ENCODE measurements around the gene FAM20A.

Gene FAM20A

DNA sequence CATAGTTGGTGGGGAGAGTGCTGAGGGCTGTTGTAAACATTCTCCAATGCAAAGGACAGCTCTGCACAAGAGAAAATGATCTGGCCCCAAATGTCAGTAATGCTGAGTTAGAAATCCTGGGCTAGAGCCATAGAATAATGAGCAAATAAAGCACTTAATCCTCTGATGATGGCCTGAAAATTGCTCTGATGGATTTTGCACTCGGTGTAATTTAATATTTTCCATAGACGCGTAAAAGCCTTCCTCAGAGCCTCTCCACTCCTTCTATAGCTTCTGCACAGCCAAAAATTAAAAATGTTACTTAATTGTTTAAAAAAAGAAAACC, 23.7 kb downstream of the FAM20A start:
- no peak overlapping the region for H3K4me3 ChIP-seq (ENCODE audit: low read depth in 1 of 2, low read length in 2 of 2)
- TF ChIP-seq, protein P1, sequence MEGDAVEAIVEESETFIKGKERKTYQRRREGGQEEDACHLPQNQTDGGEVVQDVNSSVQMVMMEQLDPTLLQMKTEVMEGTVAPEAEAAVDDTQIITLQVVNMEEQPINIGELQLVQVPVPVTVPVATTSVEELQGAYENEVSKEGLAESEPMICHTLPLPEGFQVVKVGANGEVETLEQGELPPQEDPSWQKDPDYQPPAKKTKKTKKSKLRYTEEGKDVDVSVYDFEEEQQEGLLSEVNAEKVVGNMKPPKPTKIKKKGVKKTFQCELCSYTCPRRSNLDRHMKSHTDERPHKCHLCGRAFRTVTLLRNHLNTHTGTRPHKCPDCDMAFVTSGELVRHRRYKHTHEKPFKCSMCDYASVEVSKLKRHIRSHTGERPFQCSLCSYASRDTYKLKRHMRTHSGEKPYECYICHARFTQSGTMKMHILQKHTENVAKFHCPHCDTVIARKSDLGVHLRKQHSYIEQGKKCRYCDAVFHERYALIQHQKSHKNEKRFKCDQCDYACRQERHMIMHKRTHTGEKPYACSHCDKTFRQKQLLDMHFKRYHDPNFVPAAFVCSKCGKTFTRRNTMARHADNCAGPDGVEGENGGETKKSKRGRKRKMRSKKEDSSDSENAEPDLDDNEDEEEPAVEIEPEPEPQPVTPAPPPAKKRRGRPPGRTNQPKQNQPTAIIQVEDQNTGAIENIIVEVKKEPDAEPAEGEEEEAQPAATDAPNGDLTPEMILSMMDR (IDR thresholded peaks at IDR 0.05; ENCODE audit: borderline replicate concordance, extremely low read depth, low read length, poor library complexity, severe bottlenecking), result no peak
- no peak for TF ChIP-seq EZH2 (IDR thresholded peaks at IDR 0.05; ENCODE audit: borderline replicate concordance, low read depth, low read length, severe bottlenecking)
- H3K9me3 ChIP-seq (ENCODE audit: insufficient read depth, low read length, severe bottlenecking), result no peaks in the 10 kb centered on the region
- ATAC-seq (ENCODE audit: insufficient read depth, low read depth) (no peak), DNase-seq (no peak)
- H3K4me1 ChIP-seq (ENCODE audit: insufficient read depth, low read length), result no peaks in the 10 kb centered on the region
- no peak overlapping the region for H2AFZ ChIP-seq (ENCODE audit: low read depth, low read length)
- no peaks in the 10 kb centered on the region for H3K79me2 ChIP-seq (ENCODE audit: insufficient read depth, low read length)
- H3K9ac ChIP-seq (ENCODE audit: low read depth, low read length), result no peak overlapping the region
- H4K20me1 ChIP-seq (ENCODE audit: insufficient read depth, low read length), result no peaks in the 10 kb centered on the region
- peaks cover 3% of the 10 kb centered on the region for H3K27me3 ChIP-seq (ENCODE audit: insufficient read depth, low read length, poor library complexity)
- H3K36me3 ChIP-seq (ENCODE audit: insufficient read depth, low read length), result no peaks in the 10 kb centered on the region
- H3K27ac ChIP-seq (ENCODE audit: low read length), result no peak overlapping the region
- H3K4me2 ChIP-seq (ENCODE audit: insufficient read depth, low read length), result no peak overlapping the region

DNA sequence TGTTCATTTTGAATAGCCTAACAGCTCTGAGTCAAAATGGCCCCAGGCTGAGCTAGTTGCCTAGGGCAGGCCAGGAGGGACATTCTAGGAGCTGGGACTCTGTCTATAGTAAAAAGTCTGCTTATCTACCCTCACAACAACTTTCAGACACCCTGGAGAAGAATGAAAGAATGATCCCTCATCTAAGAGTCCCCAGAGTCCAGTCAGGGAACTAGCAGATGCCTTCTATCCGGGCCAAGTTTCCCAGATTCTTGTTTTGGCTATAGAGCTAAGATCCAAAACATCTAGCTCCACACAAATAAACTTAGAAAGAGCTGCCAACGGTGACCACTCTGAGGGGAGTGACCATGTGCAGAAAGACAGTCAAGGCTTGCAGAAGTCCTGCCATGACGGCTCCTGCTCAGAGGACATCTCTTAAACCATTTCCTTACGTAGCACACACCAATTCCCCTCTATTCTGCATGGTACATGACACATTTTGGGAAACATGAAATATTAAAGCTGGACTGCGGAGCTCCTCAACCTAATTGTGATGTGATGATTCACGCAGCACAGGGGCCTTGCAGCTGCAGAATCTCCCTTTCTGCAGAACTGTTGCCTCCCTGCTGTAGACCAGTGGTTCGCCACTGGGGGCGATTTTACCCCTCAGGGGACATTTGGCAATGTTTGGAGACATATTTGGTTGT, 24.2 kb downstream of the FAM20A start:
- H3K9ac ChIP-seq (ENCODE audit: low read depth, low read length), result no peak overlapping the region

DNA sequence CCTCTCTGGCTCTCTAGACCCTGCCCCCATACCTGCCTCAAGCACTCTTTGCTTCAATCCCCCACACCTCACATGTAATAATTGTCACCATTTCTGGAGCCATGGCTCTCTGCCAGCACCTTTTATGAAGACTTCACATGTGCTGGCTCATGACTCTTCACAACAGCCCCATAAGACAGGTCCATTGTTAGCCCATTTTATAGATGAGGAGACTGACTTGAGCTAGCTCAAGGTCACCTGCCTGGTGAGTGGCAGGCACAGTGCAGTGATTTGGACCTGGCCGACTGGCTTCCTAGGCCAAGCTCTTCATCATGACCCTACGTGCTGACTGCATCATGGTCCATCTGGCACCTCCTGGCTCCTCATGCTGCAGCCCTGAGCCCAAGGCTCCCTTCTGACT, 25.0 kb downstream of the FAM20A start:
- DNase-seq, result no peak
- Histone ChIP-seq H3K4me2 (ENCODE audit: insufficient read depth, low read length) (no peak overlapping the region), H4K20me1 (ENCODE audit: insufficient read depth, low read length) (no peaks in the 10 kb centered on the region), H3K4me1 (ENCODE audit: insufficient read depth, low read length) (no peaks in the 10 kb centered on the region), H3K9me3 (ENCODE audit: insufficient read depth, low read length, severe bottlenecking) (no peaks in the 10 kb centered on the region), H3K27me3 (ENCODE audit: insufficient read depth, low read length, poor library complexity) (peaks cover 3% of the 10 kb centered on the region), H3K36me3 (ENCODE audit: insufficient read depth, low read length) (no peaks in the 10 kb centered on the region), H3K9ac (ENCODE audit: low read depth, low read length) (no peak overlapping the region), H3K79me2 (ENCODE audit: insufficient read depth, low read length) (no peaks in the 10 kb centered on the region), H3K4me3 (ENCODE audit: low read depth in 1 of 2, low read length in 2 of 2) (no peak overlapping the region), H2AFZ (ENCODE audit: low read depth, low read length) (no peak overlapping the region), H3K27ac (ENCODE audit: low read length) (no peak overlapping the region)
- ATAC-seq (ENCODE audit: insufficient read depth, low read depth), result no peak
- TF ChIP-seq EZH2 (IDR thresholded peaks at IDR 0.05; ENCODE audit: borderline replicate concordance, low read depth, low read length, severe bottlenecking), result no peak
- TF ChIP-seq, protein P1 (IDR thresholded peaks at IDR 0.05; ENCODE audit: borderline replicate concordance, extremely low read depth, low read length, poor library complexity, severe bottlenecking), result no peak

More for the DNA sequence above, 24.2 kb downstream of the FAM20A start:
- H3K27ac ChIP-seq (ENCODE audit: low read length), result no peak overlapping the region
- ATAC-seq (ENCODE audit: insufficient read depth, low read depth), result no peak
- H2AFZ ChIP-seq (ENCODE audit: low read depth, low read length), result no peak overlapping the region
- no peaks in the 10 kb centered on the region for H3K79me2 ChIP-seq (ENCODE audit: insufficient read depth, low read length)
- DNase-seq, result no peak
- no peak overlapping the region for H3K4me3 ChIP-seq (ENCODE audit: low read depth in 1 of 2, low read length in 2 of 2)
- no peaks in the 10 kb centered on the region for H3K4me1 ChIP-seq (ENCODE audit: insufficient read depth, low read length)
- H3K27me3 ChIP-seq (ENCODE audit: insufficient read depth, low read length, poor library complexity), result peaks cover 3% of the 10 kb centered on the region
- TF ChIP-seq, protein P1 (IDR thresholded peaks at IDR 0.05; ENCODE audit: borderline replicate concordance, extremely low read depth, low read length, poor library complexity, severe bottlenecking), result no peak
- TF ChIP-seq EZH2 (IDR thresholded peaks at IDR 0.05; ENCODE audit: borderline replicate concordance, low read depth, low read length, severe bottlenecking), result no peak
- H3K9me3 ChIP-seq (ENCODE audit: insufficient read depth, low read length, severe bottlenecking), result no peaks in the 10 kb centered on the region
- H4K20me1 ChIP-seq (ENCODE audit: insufficient read depth, low read length), result no peaks in the 10 kb centered on the region
- no peak overlapping the region for H3K4me2 ChIP-seq (ENCODE audit: insufficient read depth, low read length)
- no peaks in the 10 kb centered on the region for H3K36me3 ChIP-seq (ENCODE audit: insufficient read depth, low read length)

Data from DND-41 (cell line).